Gastroesophageal sphincter (tissue), 3 donors: ENCODE results near the gene BRD3.

Experiments used
- EP300 ChIP-seq: sonication (generic); formaldehyde crosslinking; IDR thresholded peaks from one replicate; pipeline ENCODE4 v1.6.1; 2017; ENCODE audit warnings: antibody characterized with exemption, mild to moderate bottlenecking
- POLR2AphosphoS5 ChIP-seq: sonication (generic); formaldehyde crosslinking; IDR thresholded peaks from one replicate; pipeline ENCODE4 v1.6.1; 2017; ENCODE audit warnings: antibody characterized with exemption
- TF ChIP-seq, protein P1 (sequence below), 4 experiments: fragments of 200-600 bp in 2 of 4; fragments of 450-650 bp in 2 of 4; sonication (generic) in 1 of 4; IDR thresholded peaks; one replicate each; pipeline ENCODE4 v1.5.1; 2017 to 2019; ENCODE audit warnings: antibody characterized with exemption in 4 of 4, mild to moderate bottlenecking in 2 of 4, moderate library complexity in 2 of 4

- TF ChIP-seq POLR2AphosphoS5 (no peak), EP300 (no peak)
- TF ChIP-seq, protein P1, sequence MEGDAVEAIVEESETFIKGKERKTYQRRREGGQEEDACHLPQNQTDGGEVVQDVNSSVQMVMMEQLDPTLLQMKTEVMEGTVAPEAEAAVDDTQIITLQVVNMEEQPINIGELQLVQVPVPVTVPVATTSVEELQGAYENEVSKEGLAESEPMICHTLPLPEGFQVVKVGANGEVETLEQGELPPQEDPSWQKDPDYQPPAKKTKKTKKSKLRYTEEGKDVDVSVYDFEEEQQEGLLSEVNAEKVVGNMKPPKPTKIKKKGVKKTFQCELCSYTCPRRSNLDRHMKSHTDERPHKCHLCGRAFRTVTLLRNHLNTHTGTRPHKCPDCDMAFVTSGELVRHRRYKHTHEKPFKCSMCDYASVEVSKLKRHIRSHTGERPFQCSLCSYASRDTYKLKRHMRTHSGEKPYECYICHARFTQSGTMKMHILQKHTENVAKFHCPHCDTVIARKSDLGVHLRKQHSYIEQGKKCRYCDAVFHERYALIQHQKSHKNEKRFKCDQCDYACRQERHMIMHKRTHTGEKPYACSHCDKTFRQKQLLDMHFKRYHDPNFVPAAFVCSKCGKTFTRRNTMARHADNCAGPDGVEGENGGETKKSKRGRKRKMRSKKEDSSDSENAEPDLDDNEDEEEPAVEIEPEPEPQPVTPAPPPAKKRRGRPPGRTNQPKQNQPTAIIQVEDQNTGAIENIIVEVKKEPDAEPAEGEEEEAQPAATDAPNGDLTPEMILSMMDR (IDR thresholded peaks at IDR 0.05), result no peak
These were observed 30.2 kb downstream of the BRD3 start for GRCh38 chr9:134037641-134038040.
